ENCODE measurements around the gene RDX. TPM values are rescaled to one million over a fixed set of nuclear protein-coding genes. Genes with fewer than 3 reads are reported as not detected.

RDX gene
- total and polyA plus RNA-seq, 5 donors from 2014 or later: 26.0 to 38.0 (median 28.9) TPM

GRCh38 chr11:110130642-110131238 lies 165.7 kb downstream of the RDX start:
- ATAC-seq (ENCODE audit: low read depth in 2 of 2): no peak
- no peak overlapping the region for H3K4me3 ChIP-seq (ENCODE audit: low read depth, low read length)
- H3K27ac ChIP-seq (ENCODE audit: insufficient read depth, low read length, poor library complexity, severe bottlenecking): no peak overlapping the region
- no peak overlapping the region for H3K4me3 Mint-ChIP-seq
- H3K27ac Mint-ChIP-seq: no peak overlapping the region
- no peaks in the 10 kb centered on the region for H3K4me1 Mint-ChIP-seq
- no peaks in the 10 kb centered on the region for H3K9me3 Mint-ChIP-seq
- H3K27me3 Mint-ChIP-seq: no peaks in the 10 kb centered on the region
- no peaks in the 10 kb centered on the region for H3K4me1 ChIP-seq (ENCODE audit: control insufficient read depth, insufficient read depth, low read length, poor library complexity, severe bottlenecking)
- no peak for DNase-seq
- H3K9me3 ChIP-seq (ENCODE audit: control insufficient read depth in 2 of 2, low read length in 2 of 2): no peaks in the 10 kb centered on the region
- H3K27me3 ChIP-seq (ENCODE audit: control insufficient read depth, insufficient read depth, low read length): no peaks in the 10 kb centered on the region
- H3K36me3 Mint-ChIP-seq: no peaks in the 10 kb centered on the region
- H3K36me3 ChIP-seq (ENCODE audit: control insufficient read depth, insufficient read depth, low read length): no peaks in the 10 kb centered on the region

DNA sequence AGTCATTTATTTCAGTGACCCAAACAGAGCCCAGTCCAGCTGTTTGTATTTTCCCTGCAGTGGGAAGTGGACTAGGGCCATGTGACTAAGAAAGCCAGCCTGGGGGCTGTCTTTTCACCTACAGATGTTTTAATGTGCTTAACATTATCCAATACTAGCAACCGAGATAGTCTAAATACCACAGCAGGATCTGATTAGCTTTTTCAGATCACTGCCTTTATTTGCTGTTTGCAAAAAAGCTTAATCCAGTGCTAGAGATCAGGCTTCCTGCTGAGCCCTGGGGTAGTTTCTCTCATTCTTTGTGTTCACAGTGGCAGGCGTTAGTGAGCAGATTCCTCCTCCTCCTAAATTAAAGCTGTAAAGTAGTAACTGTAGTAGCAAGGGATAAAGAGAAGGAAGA lies 168.3 kb downstream of the RDX start:
- no peaks in the 10 kb centered on the region for H3K36me3 ChIP-seq (ENCODE audit: control insufficient read depth, insufficient read depth, low read length)
- Mint-ChIP-seq H3K4me1 (no peaks in the 10 kb centered on the region), H3K27me3 (no peaks in the 10 kb centered on the region), H3K4me3 (no peak overlapping the region), H3K27ac (no peak overlapping the region), H3K9me3 (peaks cover 0 to 2% (median 0%) of the 10 kb centered on the region in 7 donors), H3K36me3 (no peaks in the 10 kb centered on the region)
- DNase-seq (no peak), ATAC-seq (ENCODE audit: low read depth in 2 of 2) (no peak)
- H3K27ac ChIP-seq (ENCODE audit: insufficient read depth, low read length, poor library complexity, severe bottlenecking): no peak overlapping the region
- H3K4me3 ChIP-seq (ENCODE audit: low read depth, low read length): no peak overlapping the region
- no peaks in the 10 kb centered on the region for H3K4me1 ChIP-seq (ENCODE audit: control insufficient read depth, insufficient read depth, low read length, poor library complexity, severe bottlenecking)
- H3K27me3 ChIP-seq (ENCODE audit: control insufficient read depth, insufficient read depth, low read length): no peaks in the 10 kb centered on the region
- no peaks in the 10 kb centered on the region for H3K9me3 ChIP-seq (ENCODE audit: control insufficient read depth in 2 of 2, low read length in 2 of 2)

DNA sequence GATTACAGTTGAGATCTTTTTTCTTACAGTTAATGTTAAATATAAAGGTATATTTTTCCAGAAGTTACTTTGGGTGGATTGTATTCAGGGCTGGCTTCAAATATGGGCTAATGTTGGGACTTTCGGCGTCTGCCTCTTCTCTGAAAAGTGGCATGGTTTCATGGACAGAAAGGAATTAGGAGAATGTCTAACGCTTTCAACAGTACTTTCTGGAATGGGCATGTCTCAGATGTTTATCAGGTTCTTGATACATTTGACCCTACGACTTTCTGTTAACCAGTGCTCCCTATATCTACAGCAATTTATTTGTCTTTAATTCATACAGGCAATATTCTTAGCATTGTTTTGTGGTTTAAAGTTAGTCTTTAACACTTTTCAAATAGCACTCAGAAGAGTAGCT lies 169.5 kb downstream of the RDX start:
- Histone ChIP-seq H3K27me3 (ENCODE audit: control insufficient read depth, insufficient read depth, low read length) (no peaks in the 10 kb centered on the region), H3K4me1 (ENCODE audit: control insufficient read depth, insufficient read depth, low read length, poor library complexity, severe bottlenecking) (no peaks in the 10 kb centered on the region), H3K27ac (ENCODE audit: insufficient read depth, low read length, poor library complexity, severe bottlenecking) (no peak overlapping the region), H3K4me3 (ENCODE audit: low read depth, low read length) (no peak overlapping the region), H3K9me3 (ENCODE audit: control insufficient read depth in 2 of 2, low read length in 2 of 2) (no peaks in the 10 kb centered on the region), H3K36me3 (ENCODE audit: control insufficient read depth, insufficient read depth, low read length) (no peaks in the 10 kb centered on the region)
- H3K27ac Mint-ChIP-seq: no peak overlapping the region
- ATAC-seq (ENCODE audit: low read depth in 2 of 2) (no peak), DNase-seq (no peak)
- no peaks in the 10 kb centered on the region for H3K4me1 Mint-ChIP-seq
- H3K36me3 Mint-ChIP-seq: no peaks in the 10 kb centered on the region
- H3K9me3 Mint-ChIP-seq: peaks cover 0 to 2% (median 0%) of the 10 kb centered on the region in 7 donors
- H3K27me3 Mint-ChIP-seq: no peaks in the 10 kb centered on the region
- no peak overlapping the region for H3K4me3 Mint-ChIP-seq

- no peak overlapping the region for H3K27ac Mint-ChIP-seq
- no peak for ATAC-seq (ENCODE audit: low read depth in 2 of 2)
These were observed 170.8 kb downstream of the RDX start for GRCh38 chr11:110125632-110126031.

More at GRCh38 chr11:110125632-110126031, 170.8 kb downstream of the RDX start:
- H3K27ac ChIP-seq (ENCODE audit: insufficient read depth, low read length, poor library complexity, severe bottlenecking): no peak overlapping the region
- Mint-ChIP-seq H3K27me3 (no peaks in the 10 kb centered on the region), H3K4me3 (no peak overlapping the region), H3K4me1 (no peaks in the 10 kb centered on the region), H3K36me3 (no peaks in the 10 kb centered on the region), H3K9me3 (peaks cover 0 to 2% (median 0%) of the 10 kb centered on the region in 7 donors)
- H3K9me3 ChIP-seq (ENCODE audit: control insufficient read depth in 2 of 2, low read length in 2 of 2): no peaks in the 10 kb centered on the region
- DNase-seq: no peak
- H3K4me1 ChIP-seq (ENCODE audit: control insufficient read depth, insufficient read depth, low read length, poor library complexity, severe bottlenecking): no peaks in the 10 kb centered on the region
- H3K4me3 ChIP-seq (ENCODE audit: low read depth, low read length): no peak overlapping the region
- no peaks in the 10 kb centered on the region for H3K36me3 ChIP-seq (ENCODE audit: control insufficient read depth, insufficient read depth, low read length)
- H3K27me3 ChIP-seq (ENCODE audit: control insufficient read depth, insufficient read depth, low read length): no peaks in the 10 kb centered on the region

Other genes starting within 250 kb of the RDX start
- 3.0 TPM for gene ZC3H12C, start 203.2 kb downstream of the RDX start, total RNA-seq
- under 1 TPM in 3 of 4 donors, not detected in 1; 0.02 to 0.15 (median 0.14) TPM for gene ZC3H12C, start 203.2 kb downstream of the RDX start, polyA plus RNA-seq
- 9.5 TPM for gene FDX1, start 133.3 kb upstream of the RDX start, total RNA-seq
- 10 to 100 TPM; 18.2 to 28.2 (median 24.4) TPM for gene FDX1, start 133.3 kb upstream of the RDX start, polyA plus RNA-seq